IPS DF 19.7 (cell line): ENCODE data around the gene DLEC1.
"Not testable (repeated sequence)": the region's sequence is repeated elsewhere in the genome, so short reads cannot be mapped to it uniquely, and the experiment has no call there.

Experiments used
- DNase-seq: peaks from one replicate; pipeline ENCODE4 v3.0.0-alpha.2; 2013; ENCODE audit warnings: low read depth, low spot score

The DLEC1 gene

GRCh38 chr3:38083871-38084333, 44.9 kb downstream of the DLEC1 start:
- DNase-seq: no peak

DNA sequence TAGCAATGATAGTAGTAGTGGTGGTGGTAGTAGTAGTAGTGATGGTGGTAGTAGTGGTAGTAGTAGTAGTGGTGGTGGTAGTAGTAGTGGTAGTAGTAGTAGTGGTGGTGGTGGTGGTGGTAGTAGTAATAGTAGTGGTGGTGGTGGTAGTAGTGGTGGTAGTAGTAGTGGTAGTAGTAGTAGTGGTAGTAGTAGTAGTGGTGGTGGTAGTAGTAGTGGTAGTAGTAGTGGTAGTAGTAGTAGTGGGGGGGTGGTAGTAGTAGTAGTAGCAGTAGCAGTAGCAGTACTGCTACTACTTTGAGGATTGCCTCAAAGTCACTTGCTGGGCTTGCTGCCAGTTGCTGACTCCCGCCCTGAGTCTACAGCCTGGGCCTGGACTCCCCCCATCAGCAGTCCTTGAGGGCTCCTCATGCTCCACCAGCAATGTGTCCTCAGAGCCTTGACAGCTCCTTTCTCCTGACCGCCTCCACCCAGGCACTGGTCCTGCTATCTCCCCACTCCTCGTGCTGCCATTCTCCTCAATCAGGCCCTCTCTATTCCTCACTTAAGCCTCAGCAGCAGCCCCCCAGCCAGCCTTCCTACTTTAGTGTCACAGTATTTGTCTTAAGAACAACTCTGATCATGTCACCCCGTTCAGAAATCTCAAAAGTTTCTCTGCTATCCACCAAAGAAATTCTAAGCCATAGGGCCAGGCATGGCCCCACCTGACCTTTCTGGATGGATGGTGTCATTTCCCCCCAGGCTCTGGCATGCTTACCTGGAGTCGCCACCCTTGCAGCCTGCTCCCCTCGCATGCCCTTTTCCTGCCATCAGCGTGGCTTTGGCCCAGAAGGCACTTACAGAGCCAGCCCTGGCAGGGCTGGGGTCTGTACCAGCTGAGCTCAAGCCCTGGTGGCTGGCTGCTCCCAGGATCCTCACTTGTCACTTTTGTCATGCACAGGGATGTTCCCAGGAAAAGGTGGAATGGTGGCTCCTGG, 45.6 kb downstream of the DLEC1 start:
- DNase-seq: no peak

- DNase-seq: no peak
These were observed 46.4 kb downstream of the DLEC1 start for GRCh38 chr3:38085311-38085942.

DNA sequence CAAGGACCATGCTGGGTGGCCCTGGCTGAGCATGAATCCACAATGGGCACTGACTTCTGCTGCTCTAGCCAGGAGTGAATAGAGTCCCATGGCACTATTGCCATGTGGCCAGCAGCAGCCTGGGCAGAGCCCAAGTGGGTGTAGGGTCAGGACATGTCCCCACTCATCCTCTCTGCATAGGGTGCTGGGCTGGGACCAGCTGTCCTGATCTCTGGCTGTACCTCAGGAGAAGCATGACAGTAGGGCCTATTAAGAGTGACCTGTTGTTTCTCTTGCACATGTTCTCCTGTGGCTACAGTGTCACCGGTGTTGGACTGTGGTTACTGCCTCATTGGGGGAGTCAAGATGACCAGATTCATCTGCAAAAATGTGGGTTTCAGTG, 46.9 kb downstream of the DLEC1 start:
- DNase-seq: no peak

GRCh38 chr3:38086496-38086895, 47.5 kb downstream of the DLEC1 start:
- DNase-seq: no peak

- DNase-seq: not testable (repeated sequence)
These were observed 48.3 kb downstream of the DLEC1 start for GRCh38 chr3:38087278-38087677.

DNA sequence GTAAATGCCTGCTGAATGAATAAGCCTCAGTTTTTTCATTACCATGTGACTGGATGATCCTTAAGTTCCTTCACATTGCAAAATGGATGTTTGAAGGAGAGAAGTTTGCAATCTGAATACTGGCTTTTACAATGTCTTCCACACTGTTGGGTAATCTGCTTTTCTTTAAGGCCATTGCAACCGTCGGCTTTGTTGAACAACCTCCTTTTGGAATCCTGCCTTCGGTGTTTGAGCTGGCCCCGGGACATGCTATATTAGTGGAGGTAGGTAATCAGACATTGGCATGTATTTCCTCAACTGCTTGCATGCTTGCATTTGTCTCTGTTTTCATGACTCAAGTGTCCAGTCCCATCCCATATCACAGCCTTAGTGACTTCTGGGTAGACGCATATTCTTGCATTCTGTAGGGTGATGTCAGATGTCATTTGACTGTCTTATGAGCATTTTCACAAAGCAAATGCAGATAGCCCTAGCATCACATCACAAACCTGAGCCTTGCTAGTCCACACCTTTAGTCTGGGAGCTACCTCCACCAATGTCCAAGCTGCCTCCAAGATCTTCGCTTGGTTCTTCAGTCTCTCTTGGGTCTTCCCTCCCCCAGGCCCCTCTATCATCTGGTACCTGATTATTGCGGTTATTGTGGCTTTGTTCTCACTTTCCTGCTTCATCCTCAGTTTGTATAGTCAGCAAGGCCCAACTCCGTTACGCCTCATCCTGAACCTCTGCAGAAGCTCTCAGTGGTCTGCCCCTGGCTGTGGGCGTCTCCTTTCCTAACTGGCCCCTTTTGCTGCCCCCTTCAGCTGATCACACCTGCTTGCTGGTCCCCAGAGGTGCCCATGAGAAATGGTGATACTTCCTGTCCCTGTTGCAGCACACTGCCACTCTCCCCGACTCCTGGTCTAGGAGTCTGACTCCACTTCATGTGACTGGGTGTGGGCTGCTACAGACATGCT, 49.4 kb downstream of the DLEC1 start:
- DNase-seq: no peak

GRCh38 chr3:38089163-38089562, 50.2 kb downstream of the DLEC1 start:
- no peak for DNase-seq

DNA sequence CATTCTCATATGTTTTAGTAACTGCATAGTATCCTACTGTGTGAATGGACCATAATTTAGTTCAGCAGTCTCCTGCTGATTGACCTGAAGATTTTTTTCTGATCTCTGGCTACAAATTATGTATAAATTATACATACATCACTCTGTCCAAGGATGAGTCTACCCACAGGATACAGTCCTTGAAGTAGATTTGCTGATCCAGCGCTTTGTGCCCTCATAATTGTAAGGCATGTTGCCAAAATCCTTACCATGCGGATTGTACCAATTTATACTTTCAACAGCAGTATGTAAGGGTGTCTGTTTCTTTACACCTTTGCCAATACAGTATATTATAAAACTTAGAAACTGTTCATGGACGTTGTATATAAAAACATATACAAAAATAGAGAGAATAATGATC, 51.4 kb downstream of the DLEC1 start:
- DNase-seq: no peak

DNA sequence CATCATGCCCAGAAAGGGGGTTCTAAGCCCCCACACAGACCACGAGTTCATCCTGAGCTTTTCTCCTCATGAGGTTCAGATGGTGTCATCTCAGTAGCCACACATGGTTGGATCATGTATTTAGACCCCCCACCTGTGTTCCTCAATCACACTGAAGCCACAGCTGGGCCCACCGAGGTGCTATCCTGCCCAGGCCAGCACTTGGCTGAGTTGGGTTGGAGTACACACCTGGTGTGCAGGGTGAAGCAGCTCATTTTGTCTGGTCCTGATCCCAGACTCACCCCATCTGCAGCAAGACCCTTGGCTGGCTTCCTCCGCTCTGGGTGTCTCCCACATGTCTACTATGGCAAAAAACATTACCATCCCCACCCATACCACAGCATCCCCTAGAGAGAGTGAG, 56.0 kb downstream of the DLEC1 start:
- no peak for DNase-seq

DNA sequence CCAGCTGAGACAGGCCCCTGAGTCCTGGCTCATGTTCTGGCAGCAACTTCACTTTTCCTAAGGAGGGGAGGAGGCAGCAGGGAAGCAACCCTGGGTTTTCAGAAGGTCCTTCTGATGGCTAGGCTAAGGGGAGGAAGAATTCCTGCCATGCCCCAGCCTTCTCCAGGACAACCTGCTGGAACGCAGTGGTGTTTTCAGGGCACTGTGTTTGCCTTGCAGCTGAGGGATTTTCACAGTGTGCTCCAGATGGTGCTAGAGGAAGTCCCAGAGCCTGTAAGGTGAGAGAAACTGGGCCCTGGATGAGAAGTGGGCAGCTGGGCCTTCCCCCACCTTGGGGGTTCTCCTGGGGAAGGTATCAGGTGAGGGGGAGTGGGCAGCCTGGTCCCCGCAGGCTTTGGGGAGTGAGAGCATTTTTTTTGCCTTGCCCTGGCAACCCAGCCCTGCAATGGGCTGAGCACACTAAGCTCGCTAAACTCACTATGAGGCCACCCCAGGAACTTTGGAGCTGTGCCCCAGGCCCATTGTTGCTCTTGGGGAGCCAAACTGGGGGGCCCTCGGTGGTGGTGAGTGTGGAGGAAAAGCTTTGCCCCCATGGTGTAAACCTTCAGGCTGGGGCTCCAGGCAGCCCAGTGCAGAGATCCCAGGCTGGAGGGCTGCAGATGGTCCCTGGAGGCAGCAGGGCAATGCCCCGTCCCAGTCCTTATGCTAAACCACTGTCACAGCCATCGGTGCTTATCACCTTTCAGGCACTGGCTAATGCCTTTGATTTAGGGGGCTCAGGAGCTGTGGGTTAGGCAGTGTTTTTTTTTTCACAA, 56.9 kb downstream of the DLEC1 start:
- no peak for DNase-seq

GRCh38 chr3:38097446-38098375, 58.7 kb downstream of the DLEC1 start:
- no peak for DNase-seq

GRCh38 chr3:38098376-38098723, 59.3 kb downstream of the DLEC1 start:
- no peak for DNase-seq

DNA sequence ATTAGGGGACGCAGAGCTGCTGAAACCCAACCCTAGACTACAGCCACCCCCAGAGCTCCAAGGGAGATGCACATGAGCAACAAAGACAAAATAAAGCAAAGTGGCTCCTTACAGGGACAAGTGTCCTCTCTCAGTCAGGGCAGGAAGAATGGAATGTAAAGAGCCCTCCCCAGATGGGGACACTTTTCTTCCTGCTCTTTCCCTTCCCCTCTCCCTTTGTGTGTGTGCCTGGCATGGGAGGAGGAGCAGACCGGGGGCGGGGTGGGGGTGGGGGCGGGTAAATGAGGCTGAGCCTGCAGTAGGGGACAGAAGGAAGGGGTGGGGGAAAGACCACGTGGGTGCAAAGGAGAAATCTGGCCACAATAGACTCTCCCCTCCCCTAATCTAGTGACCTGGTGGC, 60.5 kb downstream of the DLEC1 start:
- no peak for DNase-seq

GRCh38 chr3:38100498-38100897, 61.5 kb downstream of the DLEC1 start:
- DNase-seq: no peak

DNA sequence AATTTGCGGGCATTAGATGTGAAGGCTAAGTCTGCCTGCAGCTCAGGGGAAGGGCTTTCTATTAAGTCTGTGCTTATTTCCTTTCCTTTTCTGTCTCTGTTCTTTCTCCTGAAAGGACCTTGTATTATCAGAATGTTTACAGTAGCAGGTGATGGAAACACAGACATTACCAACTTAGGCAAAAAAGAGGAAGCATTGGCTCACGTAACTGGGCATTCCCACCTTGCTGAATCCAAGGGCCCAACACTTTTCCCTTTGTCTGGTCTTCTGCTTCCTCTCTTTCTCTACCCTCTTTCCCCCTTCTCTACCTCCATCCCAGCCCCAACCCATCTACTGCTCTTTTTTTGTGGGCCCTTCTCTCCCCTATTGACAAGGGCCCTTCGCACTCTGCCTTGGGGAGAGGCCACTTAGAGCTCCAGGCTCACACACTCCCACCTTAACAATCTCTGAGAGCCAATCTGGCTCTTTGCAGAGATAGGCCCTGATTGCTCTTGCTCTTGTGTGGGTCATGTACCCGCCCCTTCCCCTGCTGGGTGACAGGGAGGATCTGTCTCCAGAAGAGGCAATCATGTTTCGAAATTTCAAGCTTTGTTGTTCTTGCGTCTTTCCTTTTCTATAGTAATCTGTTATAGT, 62.9 kb downstream of the DLEC1 start:
- no peak for DNase-seq

DNA sequence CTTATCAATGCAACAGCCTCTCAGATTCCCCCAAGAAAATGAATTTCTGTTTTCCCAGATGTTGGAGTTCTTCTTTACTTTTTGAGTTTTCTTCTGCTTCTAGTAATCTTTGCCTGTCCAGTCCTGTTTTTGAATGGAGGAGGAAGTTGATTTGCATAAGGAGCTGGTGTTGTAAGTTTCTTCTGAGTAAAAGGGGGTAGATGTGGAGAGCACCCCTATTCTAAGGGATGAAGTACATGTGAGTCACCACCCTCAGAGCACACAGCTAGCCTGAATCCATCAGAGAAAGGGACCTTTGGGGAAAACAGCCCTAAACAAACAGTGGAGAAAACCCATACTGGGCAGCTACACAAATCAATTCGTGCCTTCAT, 63.4 kb downstream of the DLEC1 start:
- no peak for DNase-seq

DNA sequence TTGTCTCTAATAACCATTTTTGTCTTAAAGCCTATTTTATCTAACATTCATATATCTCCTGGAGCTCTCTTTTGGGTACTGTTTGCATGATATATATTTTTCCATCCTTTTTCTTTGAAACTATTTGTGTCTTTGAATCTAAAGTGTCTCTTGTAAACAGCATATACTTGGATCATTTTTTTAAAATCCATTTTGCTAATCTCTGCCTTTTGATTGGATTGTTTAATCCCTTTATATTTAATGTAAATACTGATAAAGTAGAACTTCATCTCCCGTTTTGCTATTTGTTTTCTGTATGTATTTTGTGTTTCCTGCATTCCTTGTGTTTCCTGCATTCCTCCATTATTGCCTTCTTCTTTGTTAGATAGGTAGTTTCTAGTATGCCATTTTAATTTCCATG, 66.5 kb downstream of the DLEC1 start:
- no peak for DNase-seq

DNA sequence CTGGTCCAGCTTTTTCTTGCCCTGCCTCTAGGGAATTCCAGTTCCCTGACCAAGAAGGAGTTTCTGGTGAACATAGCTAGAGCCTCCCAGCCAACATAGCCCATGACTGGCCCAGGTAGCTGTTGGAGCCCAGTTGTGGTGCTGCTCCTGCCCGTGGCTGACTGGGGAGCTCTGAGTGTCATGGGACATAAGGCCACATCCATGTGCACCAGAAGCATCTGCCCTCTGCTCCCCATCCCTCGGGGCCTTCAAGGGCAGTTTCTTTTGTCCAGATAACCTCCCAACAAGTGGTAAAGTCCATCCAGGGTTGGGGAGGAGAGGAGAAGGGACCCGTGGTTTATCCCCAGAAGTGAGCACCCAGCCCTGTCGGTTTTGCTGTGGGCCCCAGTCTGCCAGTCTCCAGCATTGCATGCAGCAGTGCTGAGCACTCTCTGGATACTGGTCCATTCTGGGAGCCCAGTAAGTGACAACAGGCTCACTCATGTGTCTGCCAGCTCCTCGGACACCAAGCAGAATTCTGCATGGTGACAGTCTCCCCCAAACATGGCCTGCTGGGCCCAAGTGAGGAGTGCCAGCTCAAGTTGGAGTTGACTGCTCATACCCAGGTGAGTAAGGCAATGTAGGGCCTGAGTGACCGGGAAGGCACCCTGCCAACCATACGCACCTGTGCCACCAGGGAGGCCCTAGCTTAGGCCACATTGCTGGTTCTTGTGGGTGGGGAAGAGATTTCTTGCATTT, 69.1 kb downstream of the DLEC1 start:
- no peak for DNase-seq
